Caco-2 (cell line): ENCODE data around the gene CCR3. TPM values are rescaled to one million over a fixed set of nuclear protein-coding genes. Genes with fewer than 3 reads are reported as not detected.

Experiments used
- BruUV-seq: library from RNA; stranded (reverse); fragments of 400-500 nt; replicated peaks from 2 replicates; lab custom pipeline; 2021; lab: Mats Ljungman, UMichigan
- CTCF ChIA-PET: fragments of 300-600 bp; sonication (Branson Sonifier 250); formaldehyde crosslinking; loops from one replicate; lab custom pipeline; 2022; ENCODE audit warnings: antibody characterized with exemption; lab: Charles Lee
- POLR2A ChIA-PET: fragments of 300-600 bp; sonication (Branson Sonifier 250); formaldehyde crosslinking; loops from one replicate; lab custom pipeline; 2022; ENCODE audit warnings: antibody characterized with exemption; lab: Charles Lee
- DNase-seq, 2 experiments: peaks; one replicate each; pipeline versions ENCODE4 v3.0.0 to v3.0.0-alpha.2; 2020 to 2022
- H3K27me3 ChIP-seq: replicated peaks from 2 replicates; pipeline ENCODE4 v1.6.0; 2011; ENCODE audit warnings: low read length; ENCODE audit not compliant: control insufficient read depth, insufficient read depth
- H3K36me3 ChIP-seq: 2 replicates; pipeline ENCODE4 v1.5.1; 2011; ENCODE audit warnings: low read length; ENCODE audit not compliant: control insufficient read depth, insufficient read depth
- H3K4me1 ChIP-seq: fragments of 250-450 bp; sonication (Bioruptor Pico); 2 replicates; pipeline ENCODE4 v1.5.1; 2020; ENCODE audit warnings: mild to moderate bottlenecking
- H3K4me3 ChIP-seq: 2 replicates; pipeline ENCODE4 v1.5.1; 2011; ENCODE audit warnings: low read depth, mild to moderate bottlenecking, control low read depth, low read length
- H3K9me3 ChIP-seq: fragments of 250-450 bp; sonication (Bioruptor Pico); 2 replicates; pipeline ENCODE4 v1.5.1; 2020; ENCODE audit warnings: mild to moderate bottlenecking, moderate library complexity
- H3K27ac Mint-ChIP-seq: one replicate; pipeline ENCODE4 v1.8.0; 2022; ENCODE audit warnings: mixed read lengths; ENCODE audit not compliant: unreplicated experiment
- H3K27me3 Mint-ChIP-seq: one replicate; pipeline ENCODE4 v1.8.0; 2022; ENCODE audit warnings: mixed read lengths; ENCODE audit not compliant: insufficient read depth, unreplicated experiment
- H3K36me3 Mint-ChIP-seq: one replicate; pipeline ENCODE4 v1.8.0; 2022; ENCODE audit warnings: mild to moderate bottlenecking, mixed read lengths; ENCODE audit not compliant: insufficient read depth, unreplicated experiment
- H3K4me1 Mint-ChIP-seq: one replicate; pipeline ENCODE4 v1.8.0; 2022; ENCODE audit warnings: low read depth, mixed read lengths; ENCODE audit not compliant: unreplicated experiment
- H3K4me3 Mint-ChIP-seq: one replicate; pipeline ENCODE4 v1.8.0; 2022; ENCODE audit warnings: mild to moderate bottlenecking, moderate library complexity, mixed read lengths; ENCODE audit not compliant: unreplicated experiment
- H3K9me3 Mint-ChIP-seq: one replicate; pipeline ENCODE4 v1.8.0; 2022; ENCODE audit warnings: mixed read lengths; ENCODE audit not compliant: unreplicated experiment
- intact Hi-C: fragments of 100-400 bp; cut with micrococcal nuclease; formaldehyde crosslinking; loops from one replicate; pipeline ENCODE4 v1.10.0; 2022; ENCODE audit not compliant: unreplicated experiment
- total RNA-seq: library from RNA; stranded (reverse); gene quantifications from 2 replicates; pipeline ENCODE4 v1.2.3, GENCODE V29; 2022
- TF ChIP-seq, protein P1 (sequence below), 2 experiments: fragments of 200-600 bp in 1 of 2; IDR thresholded peaks; 1 replicate in 1 of 2; 2 replicates in 1 of 2; pipeline versions ENCODE4 v1.5.1 to v1.8.0; 2011 to 2022; ENCODE audit warnings: antibody characterized with exemption in 1 of 2, control low read depth in 1 of 2, inconsistent platforms in 1 of 2, low read depth in 1 of 2, low read length in 1 of 2, mild to moderate bottlenecking in 1 of 2, moderate library complexity in 1 of 2; ENCODE audit not compliant: insufficient read depth in 1 of 2, severe bottlenecking in 1 of 2, unreplicated experiment in 1 of 2

CCR3 gene
- total RNA-seq, 1 experiment from 2014 or later = 0.64 TPM

- no peaks in the 10 kb centered on the region for H3K4me1 ChIP-seq
- H3K36me3 Mint-ChIP-seq = no peaks in the 10 kb centered on the region
- H3K27ac Mint-ChIP-seq = no peak overlapping the region
- H3K4me3 ChIP-seq = no peak overlapping the region
- no peaks in the 10 kb centered on the region for H3K4me1 Mint-ChIP-seq
- ChIA-PET POLR2A (no interaction called here), CTCF (interaction anchor here (0.8 kb wide), 1 partner anchor 37 kb away, joined by 3 read pairs; no protein-coding TSS in a partner anchor)
- TF ChIP-seq, protein P1, sequence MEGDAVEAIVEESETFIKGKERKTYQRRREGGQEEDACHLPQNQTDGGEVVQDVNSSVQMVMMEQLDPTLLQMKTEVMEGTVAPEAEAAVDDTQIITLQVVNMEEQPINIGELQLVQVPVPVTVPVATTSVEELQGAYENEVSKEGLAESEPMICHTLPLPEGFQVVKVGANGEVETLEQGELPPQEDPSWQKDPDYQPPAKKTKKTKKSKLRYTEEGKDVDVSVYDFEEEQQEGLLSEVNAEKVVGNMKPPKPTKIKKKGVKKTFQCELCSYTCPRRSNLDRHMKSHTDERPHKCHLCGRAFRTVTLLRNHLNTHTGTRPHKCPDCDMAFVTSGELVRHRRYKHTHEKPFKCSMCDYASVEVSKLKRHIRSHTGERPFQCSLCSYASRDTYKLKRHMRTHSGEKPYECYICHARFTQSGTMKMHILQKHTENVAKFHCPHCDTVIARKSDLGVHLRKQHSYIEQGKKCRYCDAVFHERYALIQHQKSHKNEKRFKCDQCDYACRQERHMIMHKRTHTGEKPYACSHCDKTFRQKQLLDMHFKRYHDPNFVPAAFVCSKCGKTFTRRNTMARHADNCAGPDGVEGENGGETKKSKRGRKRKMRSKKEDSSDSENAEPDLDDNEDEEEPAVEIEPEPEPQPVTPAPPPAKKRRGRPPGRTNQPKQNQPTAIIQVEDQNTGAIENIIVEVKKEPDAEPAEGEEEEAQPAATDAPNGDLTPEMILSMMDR (IDR thresholded peaks at IDR 0.05; ENCODE audit: insufficient read depth in 1 of 2, low read depth in 1 of 2, low read length in 1 of 2, severe bottlenecking in 1 of 2, unreplicated experiment in 1 of 2) = no peak
- no peaks in the 10 kb centered on the region for H3K27me3 ChIP-seq
- H3K9me3 Mint-ChIP-seq = peaks cover under 1% of the 10 kb centered on the region
- no peak for DNase-seq
- intact Hi-C loops = no loop called here
- no peaks in the 10 kb centered on the region for H3K36me3 ChIP-seq
- BruUV-seq = no TSS peak
- peaks cover 8% of the 10 kb centered on the region for H3K9me3 ChIP-seq
- H3K4me3 Mint-ChIP-seq = no peak overlapping the region
- H3K27me3 Mint-ChIP-seq = no peaks in the 10 kb centered on the region
These were observed 41.5 kb upstream of the CCR3 start for GRCh38 chr3:46200790-46201189.

- TF ChIP-seq, protein P1 (IDR thresholded peaks at IDR 0.05; ENCODE audit: insufficient read depth in 1 of 2, low read depth in 1 of 2, low read length in 1 of 2, severe bottlenecking in 1 of 2, unreplicated experiment in 1 of 2) = no peak
- H3K4me3 Mint-ChIP-seq = no peak overlapping the region
- H3K4me1 Mint-ChIP-seq = no peaks in the 10 kb centered on the region
- H3K27me3 ChIP-seq = no peaks in the 10 kb centered on the region
- no peaks in the 10 kb centered on the region for H3K36me3 Mint-ChIP-seq
- H3K27me3 Mint-ChIP-seq = no peaks in the 10 kb centered on the region
- no peaks in the 10 kb centered on the region for H3K9me3 Mint-ChIP-seq
- H3K9me3 ChIP-seq = peaks cover 5% of the 10 kb centered on the region
- DNase-seq = no peak
- H3K27ac Mint-ChIP-seq = no peak overlapping the region
- intact Hi-C loops = no loop called here
- BruUV-seq = no TSS peak
- CTCF ChIA-PET = no interaction called here
- H3K4me1 ChIP-seq = peaks cover under 1% of the 10 kb centered on the region; the same call in 1 of the 2 replicates
- POLR2A ChIA-PET = no interaction called here
- no peaks in the 10 kb centered on the region for H3K36me3 ChIP-seq
- H3K4me3 ChIP-seq = no peak overlapping the region
These were observed 39.7 kb upstream of the CCR3 start for GRCh38 chr3:46202535-46202934.

- Mint-ChIP-seq H3K36me3 (no peaks in the 10 kb centered on the region), H3K4me1 (peaks cover 8% of the 10 kb centered on the region), H3K4me3 (no peak overlapping the region), H3K9me3 (no peaks in the 10 kb centered on the region), H3K27ac (no peak overlapping the region), H3K27me3 (no peaks in the 10 kb centered on the region)
- H3K27me3 ChIP-seq = no peaks in the 10 kb centered on the region
- no TSS peak for BruUV-seq
- CTCF ChIA-PET = no interaction called here
- H3K4me1 ChIP-seq = peaks cover 10% of the 10 kb centered on the region
- POLR2A ChIA-PET = no interaction called here
- H3K4me3 ChIP-seq = no peak overlapping the region
- intact Hi-C loops = no loop called here
- no peaks in the 10 kb centered on the region for H3K9me3 ChIP-seq
- no peaks in the 10 kb centered on the region for H3K36me3 ChIP-seq
- no peak for DNase-seq
- TF ChIP-seq, protein P1 (IDR thresholded peaks at IDR 0.05; ENCODE audit: insufficient read depth in 1 of 2, low read depth in 1 of 2, low read length in 1 of 2, severe bottlenecking in 1 of 2, unreplicated experiment in 1 of 2) = no peak
These were observed 38.6 kb upstream of the CCR3 start for GRCh38 chr3:46203681-46204080.
